GM19351 (cell line): ENCODE results near the gene RPL36.
"Not testable (repeated sequence)": the region's sequence is repeated elsewhere in the genome, so short reads cannot be mapped to it uniquely, and the experiment has no call there.

Experiments
- ATAC-seq: cut with Tn5 transposase; IDR thresholded peaks from one replicate; pipeline ENCODE4 v1.9.1; 2021; ENCODE audit warnings: mild to moderate bottlenecking, moderate library complexity; ENCODE audit not compliant: unreplicated experiment

Gene RPL36

GRCh38 chr19:5703819-5704818, 14.0 kb downstream of the RPL36 start:
- no peak for ATAC-seq

- no peak for ATAC-seq
Measured at GRCh38 chr19:5705552-5705951, 15.5 kb downstream of the RPL36 start.

GRCh38 chr19:5706876-5707573, 16.9 kb downstream of the RPL36 start:
- ATAC-seq: no peak

GRCh38 chr19:5707576-5708575, 17.8 kb downstream of the RPL36 start:
- no peak for ATAC-seq

- no peak for ATAC-seq
Measured at GRCh38 chr19:5711025-5711424, 20.9 kb downstream of the RPL36 start.

GRCh38 chr19:5711713-5712161, 21.6 kb downstream of the RPL36 start:
- ATAC-seq: no peak

GRCh38 chr19:5713228-5713627, 23.1 kb downstream of the RPL36 start:
- no peak for ATAC-seq

GRCh38 chr19:5714816-5715215, 24.7 kb downstream of the RPL36 start:
- no peak for ATAC-seq

GRCh38 chr19:5717215-5717935, 27.3 kb downstream of the RPL36 start:
- ATAC-seq: no peak

- no peak for ATAC-seq
Measured at GRCh38 chr19:5718037-5718578, 28.0 kb downstream of the RPL36 start.

GRCh38 chr19:5718579-5719273, 28.6 kb downstream of the RPL36 start:
- no peak for ATAC-seq

- ATAC-seq: no peak
Measured at GRCh38 chr19:5719274-5719960, 29.3 kb downstream of the RPL36 start.

- ATAC-seq: peak; percentile 86
Measured at GRCh38 chr19:5719961-5720790, 30.1 kb downstream of the RPL36 start, which contains the start of the genes CATSPERD and LONP1. CATSPERD (plus strand) TSS chr19:5720637; CDS start chr19:5720738, 101 bp downstream. LONP1 (minus strand) TSS chr19:5720146; CDS start chr19:5720132, 14 bp downstream.

- ATAC-seq: no peak
Measured at GRCh38 chr19:5727453-5728050, 37.5 kb downstream of the RPL36 start.

GRCh38 chr19:5733172-5733571, 43.1 kb downstream of the RPL36 start:
- ATAC-seq: not testable (repeated sequence)

- no peak for ATAC-seq
Measured at GRCh38 chr19:5738423-5738822, 48.3 kb downstream of the RPL36 start.
